H9 (cell line): Measurements from ENCODE around the gene ADGRL3. TPM values are rescaled to one million over a fixed set of nuclear protein-coding genes. Genes with fewer than 3 reads are reported as not detected.

Experiments
- DNase-seq: peaks from one replicate; pipeline ENCODE4 v3.0.0-alpha.2; 2017
- H2AFZ ChIP-seq: one replicate; pipeline ENCODE4 v1.6.1; 2013; ENCODE audit warnings: mild to moderate bottlenecking, low read length, control low read depth, moderate library complexity
- H2AK5ac ChIP-seq: 2 replicates; pipeline ENCODE4 v1.6.1; 2013; ENCODE audit warnings: low read length, control low read depth, mixed read lengths; ENCODE audit not compliant: insufficient read length
- H2BK120ac ChIP-seq: one replicate; pipeline ENCODE4 v1.6.1; 2013; ENCODE audit warnings: low read depth, mild to moderate bottlenecking, low read length, control low read depth, inconsistent platforms; ENCODE audit not compliant: poor library complexity, severe bottlenecking
- H2BK12ac ChIP-seq: 2 replicates; pipeline ENCODE4 v1.6.1; 2013; ENCODE audit warnings: low read length, control low read depth, mixed read lengths, low read depth; ENCODE audit not compliant: insufficient read length
- H2BK15ac ChIP-seq: 2 replicates; pipeline ENCODE4 v1.6.1; 2013; ENCODE audit warnings: low read depth, low read length, control low read depth
- H2BK20ac ChIP-seq: one replicate; pipeline ENCODE4 v1.6.1; 2013; ENCODE audit warnings: low read depth, mild to moderate bottlenecking, low read length, control low read depth, inconsistent platforms; ENCODE audit not compliant: poor library complexity, severe bottlenecking
- H2BK5ac ChIP-seq: 2 replicates; pipeline ENCODE4 v1.6.1; 2013; ENCODE audit warnings: low read length, control low read depth, mixed read lengths; ENCODE audit not compliant: insufficient read length
- H3K14ac ChIP-seq: 2 replicates; pipeline ENCODE4 v1.6.1; 2013; ENCODE audit warnings: low read length, control low read depth; ENCODE audit not compliant: insufficient read depth
- H3K18ac ChIP-seq: 2 replicates; pipeline ENCODE4 v1.6.1; 2013; ENCODE audit warnings: low read depth, mild to moderate bottlenecking, mixed read lengths, low read length, control low read depth; ENCODE audit not compliant: insufficient read length
- H3K23ac ChIP-seq: 2 replicates; pipeline ENCODE4 v1.6.1; 2013; ENCODE audit warnings: low read length, control low read depth, mixed read lengths, low read depth; ENCODE audit not compliant: insufficient read length
- H3K23me2 ChIP-seq: 2 replicates; pipeline ENCODE4 v1.6.1; 2013; ENCODE audit warnings: low read depth, mild to moderate bottlenecking, mixed read lengths, low read length, control low read depth; ENCODE audit not compliant: insufficient read length, poor library complexity, severe bottlenecking
- H3K27ac ChIP-seq: 2 replicates; pipeline ENCODE4 v1.5.1; 2013; ENCODE audit warnings: low read length, control low read depth, mixed read lengths, low read depth; ENCODE audit not compliant: insufficient read length
- H3K27me3 ChIP-seq: 2 replicates; pipeline ENCODE4 v1.6.1; 2013; ENCODE audit warnings: low read length, control low read depth, inconsistent platforms; ENCODE audit not compliant: insufficient read depth
- H3K4ac ChIP-seq: 2 replicates; pipeline ENCODE4 v1.6.1; 2013; ENCODE audit warnings: low read depth, mild to moderate bottlenecking, control low read depth, inconsistent platforms, low read length, moderate library complexity
- H3K4me1 ChIP-seq: 2 replicates; pipeline ENCODE4 v1.6.1; 2013; ENCODE audit warnings: low read length, control low read depth, inconsistent platforms; ENCODE audit not compliant: insufficient read depth
- H3K4me2 ChIP-seq: 2 replicates; pipeline ENCODE4 v1.6.1; 2013; ENCODE audit warnings: low read length, control low read depth, mixed read lengths; ENCODE audit not compliant: insufficient read length, insufficient read depth
- H3K56ac ChIP-seq: 2 replicates; pipeline ENCODE4 v1.6.1; 2013; ENCODE audit warnings: low read depth, mild to moderate bottlenecking, mixed read lengths, low read length, control low read depth; ENCODE audit not compliant: insufficient read length
- H3K79me1 ChIP-seq: 2 replicates; pipeline ENCODE4 v1.6.1; 2013; ENCODE audit warnings: low read depth, mild to moderate bottlenecking, moderate library complexity, low read length, control low read depth, inconsistent platforms; ENCODE audit not compliant: insufficient read depth, poor library complexity, severe bottlenecking
- H3K79me2 ChIP-seq: 2 replicates; pipeline ENCODE4 v1.6.1; 2013; ENCODE audit warnings: low read length, control low read depth, inconsistent platforms; ENCODE audit not compliant: insufficient read depth
- H3K9ac ChIP-seq: 2 replicates; pipeline ENCODE4 v1.6.1; 2013; ENCODE audit warnings: low read length, control low read depth, mixed read lengths; ENCODE audit not compliant: insufficient read length; ENCODE audit errors: extremely low read depth
- H3K9me3 ChIP-seq: one replicate; pipeline ENCODE4 v1.6.1; 2013; ENCODE audit warnings: low read depth, low read length, inconsistent platforms; ENCODE audit not compliant: control insufficient read depth
- H3T11ph ChIP-seq: one replicate; pipeline ENCODE4 v1.6.1; 2013; ENCODE audit warnings: mild to moderate bottlenecking, low read length, control low read depth, inconsistent platforms
- H4K20me1 ChIP-seq: one replicate; pipeline ENCODE4 v1.6.1; 2013; ENCODE audit not compliant: control insufficient read depth, insufficient read length, insufficient read depth
- H4K5ac ChIP-seq: 2 replicates; pipeline ENCODE4 v1.6.1; 2013; ENCODE audit warnings: low read depth, mild to moderate bottlenecking, mixed read lengths, low read length, control low read depth; ENCODE audit not compliant: insufficient read length
- H4K8ac ChIP-seq: replicated peaks from 2 replicates; pipeline ENCODE4 v1.6.1; 2013; ENCODE audit warnings: low read length, control low read depth, mixed read lengths, low read depth; ENCODE audit not compliant: insufficient read length
- H4K91ac ChIP-seq: 2 replicates; pipeline ENCODE4 v1.6.1; 2013; ENCODE audit warnings: low read depth, mild to moderate bottlenecking, moderate library complexity, mixed read lengths, low read length, control low read depth; ENCODE audit not compliant: insufficient read length
- H3K27ac Mint-ChIP-seq, 3 experiments: 2 replicates in 2 of 3; 3 replicates in 1 of 3; pipeline ENCODE4 v1.8.0; 2020 to 2021; ENCODE audit warnings: mixed read lengths in 3 of 3, mild to moderate bottlenecking in 1 of 3, moderate library complexity in 1 of 3
- H3K27me3 Mint-ChIP-seq: 2 replicates; pipeline ENCODE4 v1.8.0; 2021; ENCODE audit warnings: low read depth, mild to moderate bottlenecking, moderate library complexity, mixed read lengths
- H3K36me3 Mint-ChIP-seq, 3 experiments: 2 replicates in 2 of 3; 3 replicates in 1 of 3; pipeline ENCODE4 v1.8.0; 2020 to 2021; ENCODE audit warnings: low read depth in 3 of 3, mixed read lengths in 3 of 3; ENCODE audit not compliant: insufficient read depth in 1 of 3
- H3K4me1 Mint-ChIP-seq, 2 experiments: 2 replicates each; pipeline ENCODE4 v1.8.0; 2020; ENCODE audit warnings: mixed read lengths in 2 of 2
- H3K4me3 Mint-ChIP-seq, 2 experiments: 2 replicates in 1 of 2; 3 replicates in 1 of 2; pipeline ENCODE4 v1.8.0; 2020 to 2021; ENCODE audit warnings: mild to moderate bottlenecking in 2 of 2, mixed read lengths in 2 of 2, moderate library complexity in 1 of 2
- H3K9me3 Mint-ChIP-seq, 2 experiments: 2 replicates in 1 of 2; 3 replicates in 1 of 2; pipeline ENCODE4 v1.8.0; 2020; ENCODE audit warnings: mild to moderate bottlenecking in 2 of 2, mixed read lengths in 2 of 2, moderate library complexity in 1 of 2
- CTCF ChIP-seq: fragments of 200-600 bp; sonication (generic); conservative IDR thresholded peaks from 3 replicates; pipeline ENCODE4 v1.8.0; 2021; ENCODE audit warnings: antibody characterized with exemption, mild to moderate bottlenecking
- WGBS: extraction: QIAGEN DNeasy Blood & Tissue Kit; methylation state at CpG from one replicate; pipeline ENCODE4 v1.1.7; 2013; ENCODE audit warnings: missing lambda C conversion rate, low lambda C conversion rate, mixed read lengths; ENCODE audit not compliant: insufficient read length; ENCODE audit errors: extremely low coverage; 5-methylcytosine and 5-hydroxymethylcytosine counted together
- total RNA-seq: library from RNA; stranded (reverse); gene quantifications from 2 replicates; pipeline ENCODE4 v1.2.1, GENCODE V29; 2021

ADGRL3 gene
- total RNA-seq, 1 experiment from 2014 or later: 5.9 TPM

GRCh38 chr4:61517144-61517543, 317.0 kb downstream of the ADGRL3 start:
- H3K18ac ChIP-seq: no peak overlapping the region
- H3K14ac ChIP-seq: no peak overlapping the region
- H3K23ac ChIP-seq: no peak overlapping the region
- no peaks in the 10 kb centered on the region for H3K79me1 ChIP-seq
- H3T11ph ChIP-seq: no peak overlapping the region
- H2BK5ac ChIP-seq: no peak overlapping the region
- H4K91ac ChIP-seq: no peak overlapping the region
- no peak overlapping the region for H4K8ac ChIP-seq
- Mint-ChIP-seq H3K27ac (no peak overlapping the region), H3K9me3 (no peaks in the 10 kb centered on the region), H3K4me1 (peaks cover 29 to 39% of the 10 kb centered on the region in 2 experiments), H3K27me3 (no peaks in the 10 kb centered on the region), H3K4me3 (peak overlapping the region; percentile 33 to 46; a peak in 2 of 5 replicates), H3K36me3 (no peaks in the 10 kb centered on the region)
- H3K79me2 ChIP-seq: no peaks in the 10 kb centered on the region
- TF ChIP-seq CTCF: peak; percentile 65
- H3K27ac ChIP-seq: no peak overlapping the region
- H2BK15ac ChIP-seq: no peak overlapping the region
- H3K4me2 ChIP-seq: peak overlapping the region; percentile 4
- H2BK12ac ChIP-seq: no peak overlapping the region
- H2BK120ac ChIP-seq: no peak overlapping the region
- H3K9me3 ChIP-seq: no peaks in the 10 kb centered on the region
- no peaks in the 10 kb centered on the region for H3K23me2 ChIP-seq
- no CpG with 5 or more reads among the region's 20 CpGs for WGBS
- H3K4ac ChIP-seq: no peak overlapping the region
- no peak overlapping the region for H3K56ac ChIP-seq
- no peak overlapping the region for H2AFZ ChIP-seq
- no peak overlapping the region for H3K9ac ChIP-seq
- peak; percentile 90 for DNase-seq
- no peak overlapping the region for H4K5ac ChIP-seq
- no peaks in the 10 kb centered on the region for H3K27me3 ChIP-seq
- no peaks in the 10 kb centered on the region for H4K20me1 ChIP-seq
- H2AK5ac ChIP-seq: no peak overlapping the region
- peaks cover 5% of the 10 kb centered on the region for H3K4me1 ChIP-seq
- no peak overlapping the region for H2BK20ac ChIP-seq
